ENCODE data around the gene CRYBG1. TPM values are rescaled to one million over a fixed set of nuclear protein-coding genes. Genes with fewer than 3 reads are reported as not detected.

CRYBG1 gene
- total and polyA plus RNA-seq, 10 of the 15 experiments (the other 5 are each of a cell fraction or from before 2014, with no cell fraction given): 6.5 to 57.0 (median 25.2) TPM

DNA sequence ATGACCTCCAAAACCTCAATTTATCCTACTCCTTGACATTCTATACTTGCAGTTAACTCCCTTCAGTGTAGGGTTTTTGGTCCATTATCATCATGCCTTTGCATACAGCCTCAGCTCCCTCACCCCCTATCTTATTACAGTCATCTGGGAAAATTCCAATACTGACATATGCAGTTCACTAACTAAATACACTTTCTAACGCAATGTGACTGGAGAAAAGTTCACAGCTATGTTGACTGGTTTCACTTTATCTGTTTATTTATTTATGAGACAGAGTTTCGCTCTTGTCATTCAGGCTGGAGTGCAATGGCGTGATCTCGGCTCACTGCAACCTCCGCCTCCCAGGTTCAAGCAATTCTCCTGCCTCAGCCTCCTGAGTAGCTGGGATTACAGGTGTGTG lies 64.9 kb downstream of the CRYBG1 start:
- H2AFZ ChIP-seq (ENCODE audit: control insufficient read depth, low read depth, low read length): no peak overlapping the region
- H4K20me1 ChIP-seq (ENCODE audit: control insufficient read depth, insufficient read depth): no peaks in the 10 kb centered on the region
- no TSS peak for BruUV-seq (replicated peaks)
- no peak overlapping the region for H3K4me2 ChIP-seq (ENCODE audit: control insufficient read depth, insufficient read depth)
- ChIA-PET POLR2A (no interaction called here), RAD21 (ENCODE audit: unreplicated experiment) (no interaction called here), CTCF (interaction anchor here (0.8 kb wide), 1 partner anchor 552 kb away, joined by 3 read pairs; no protein-coding TSS in a partner anchor), SMC1A (ENCODE audit: uncharacterized antibody, unreplicated experiment) (no interaction called here)
- no peak for TF ChIP-seq SP1 (IDR thresholded peaks at IDR 0.05; ENCODE audit: low read depth, low read length)
- no peak for TF ChIP-seq TAF1 (IDR thresholded peaks at IDR 0.05; ENCODE audit: borderline replicate concordance, low read depth, low read length)
- TF ChIP-seq ASH2L (IDR thresholded peaks at IDR 0.05; ENCODE audit: borderline replicate concordance, low read depth): no peak
- no peak for TF ChIP-seq BRCA1 (IDR thresholded peaks at IDR 0.05; ENCODE audit: low read depth, low read length)
- no peak for TF ChIP-seq NFXL1 (IDR thresholded peaks at IDR 0.05; ENCODE audit: borderline replicate concordance)
- no peak for TF ChIP-seq RFX5 (IDR thresholded peaks at IDR 0.05; ENCODE audit: low read depth, low read length)
- no peak for TF ChIP-seq HDAC6 (IDR thresholded peaks at IDR 0.05; ENCODE audit: unreplicated experiment)
- TF ChIP-seq, protein P1, sequence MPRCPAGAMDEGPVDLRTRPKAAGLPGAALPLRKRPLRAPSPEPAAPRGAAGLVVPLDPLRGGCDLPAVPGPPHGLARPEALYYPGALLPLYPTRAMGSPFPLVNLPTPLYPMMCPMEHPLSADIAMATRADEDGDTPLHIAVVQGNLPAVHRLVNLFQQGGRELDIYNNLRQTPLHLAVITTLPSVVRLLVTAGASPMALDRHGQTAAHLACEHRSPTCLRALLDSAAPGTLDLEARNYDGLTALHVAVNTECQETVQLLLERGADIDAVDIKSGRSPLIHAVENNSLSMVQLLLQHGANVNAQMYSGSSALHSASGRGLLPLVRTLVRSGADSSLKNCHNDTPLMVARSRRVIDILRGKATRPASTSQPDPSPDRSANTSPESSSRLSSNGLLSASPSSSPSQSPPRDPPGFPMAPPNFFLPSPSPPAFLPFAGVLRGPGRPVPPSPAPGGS (IDR thresholded peaks at IDR 0.05; ENCODE audit: borderline replicate concordance, insufficient read depth, low read depth, low read length, poor library complexity, severe bottlenecking): no peak
- no peak for TF ChIP-seq RB1 (IDR thresholded peaks at IDR 0.05; ENCODE audit: borderline replicate concordance)
- no peak for TF ChIP-seq POU2F2 (IDR thresholded peaks at IDR 0.05; ENCODE audit: borderline replicate concordance, low read depth, low read length)
- TF ChIP-seq NR2F1 (conservative IDR thresholded peaks at IDR 0.05): no peak
- TF ChIP-seq SREBF1 (IDR thresholded peaks at IDR 0.05; ENCODE audit: low read length): no peak
- no peak for TF ChIP-seq RELA (IDR thresholded peaks at IDR 0.05; ENCODE audit: borderline replicate concordance, partially characterized antibody)
- TF ChIP-seq, protein P2, sequence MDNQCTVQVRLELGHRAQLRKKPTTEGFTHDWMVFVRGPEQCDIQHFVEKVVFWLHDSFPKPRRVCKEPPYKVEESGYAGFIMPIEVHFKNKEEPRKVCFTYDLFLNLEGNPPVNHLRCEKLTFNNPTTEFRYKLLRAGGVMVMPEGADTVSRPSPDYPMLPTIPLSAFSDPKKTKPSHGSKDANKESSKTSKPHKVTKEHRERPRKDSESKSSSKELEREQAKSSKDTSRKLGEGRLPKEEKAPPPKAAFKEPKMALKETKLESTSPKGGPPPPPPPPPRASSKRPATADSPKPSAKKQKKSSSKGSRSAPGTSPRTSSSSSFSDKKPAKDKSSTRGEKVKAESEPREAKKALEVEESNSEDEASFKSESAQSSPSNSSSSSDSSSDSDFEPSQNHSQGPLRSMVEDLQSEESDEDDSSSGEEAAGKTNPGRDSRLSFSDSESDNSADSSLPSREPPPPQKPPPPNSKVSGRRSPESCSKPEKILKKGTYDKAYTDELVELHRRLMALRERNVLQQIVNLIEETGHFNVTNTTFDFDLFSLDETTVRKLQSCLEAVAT (IDR thresholded peaks at IDR 0.05): no peak
- TF ChIP-seq TCF3 (IDR thresholded peaks at IDR 0.05; ENCODE audit: borderline replicate concordance, insufficient read depth, low read depth, low read length): no peak
- no peak for TF ChIP-seq ETV6 (conservative IDR thresholded peaks at IDR 0.05 in 1 of 2, IDR thresholded peaks at IDR 0.05 in 1 of 2; ENCODE audit: borderline replicate concordance in 1 of 2, low read depth in 1 of 2)
- DNase-seq (ENCODE audit: low read depth, low spot score) (no peak), ATAC-seq (no peak), FAIRE-seq (no peak)
- 68% methylated on average over 5 of the region's 5 CpGs for WGBS (ENCODE audit: insufficient coverage, insufficient replicate concordance, low lambda C conversion rate, missing lambda C conversion rate)
- peaks cover 2% of the 10 kb centered on the region in 2 experiments; a peak in 1 of 4 replicates for H3K27me3 ChIP-seq (replicated peaks in 1 of 2; ENCODE audit: control insufficient read depth in 2 of 2, insufficient read depth in 2 of 2, low read length in 1 of 2)
- no peaks in the 10 kb centered on the region for H3K79me2 ChIP-seq (ENCODE audit: control insufficient read depth, insufficient read depth, low read length)
- no peak overlapping the region for H3K9ac ChIP-seq (ENCODE audit: control insufficient read depth, insufficient read depth, low read length)
- no peaks in the 10 kb centered on the region for H3K36me3 ChIP-seq (ENCODE audit: control insufficient read depth in 2 of 2, insufficient read depth in 2 of 2, low read length in 1 of 2)
- no peaks in the 10 kb centered on the region for H3K4me1 ChIP-seq (ENCODE audit: control insufficient read depth, insufficient read depth, low read length)
- in situ Hi-C loops (cut with MboI): no loop called here
- no peaks in the 10 kb centered on the region for H3K9me3 ChIP-seq (replicated peaks; ENCODE audit: control insufficient read depth, insufficient read depth, low read length)
- H3K4me3 ChIP-seq: no peak overlapping the region
- intact Hi-C loops (cut with micrococcal nuclease; ENCODE audit: unreplicated experiment): no loop called here
- no peak overlapping the region for H3K27ac ChIP-seq (ENCODE audit: control insufficient read depth, insufficient read depth)
